ENCODE results near the gene ITLN1.

Gene ITLN1

DNA sequence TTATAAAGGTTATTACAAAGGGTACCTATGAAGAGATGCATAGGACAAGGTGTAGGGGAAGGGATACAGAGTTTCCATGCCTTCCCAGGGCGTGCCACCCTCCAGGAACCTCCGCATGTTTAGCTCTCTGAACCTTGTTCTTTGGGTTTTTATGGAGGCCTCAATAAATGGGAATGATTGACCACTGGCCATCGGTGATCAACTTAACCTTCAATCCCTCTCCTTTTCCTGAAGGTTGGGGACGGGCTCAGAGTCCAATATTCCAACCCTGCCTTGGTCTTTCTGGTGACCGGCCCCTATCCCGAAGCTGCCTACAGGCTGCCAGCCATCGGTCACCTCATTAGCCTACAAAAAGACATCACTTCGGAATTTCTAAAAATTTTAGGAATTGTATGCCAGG, 34.0 kb downstream of the ITLN1 start:
- TF ChIP-seq, protein P1, sequence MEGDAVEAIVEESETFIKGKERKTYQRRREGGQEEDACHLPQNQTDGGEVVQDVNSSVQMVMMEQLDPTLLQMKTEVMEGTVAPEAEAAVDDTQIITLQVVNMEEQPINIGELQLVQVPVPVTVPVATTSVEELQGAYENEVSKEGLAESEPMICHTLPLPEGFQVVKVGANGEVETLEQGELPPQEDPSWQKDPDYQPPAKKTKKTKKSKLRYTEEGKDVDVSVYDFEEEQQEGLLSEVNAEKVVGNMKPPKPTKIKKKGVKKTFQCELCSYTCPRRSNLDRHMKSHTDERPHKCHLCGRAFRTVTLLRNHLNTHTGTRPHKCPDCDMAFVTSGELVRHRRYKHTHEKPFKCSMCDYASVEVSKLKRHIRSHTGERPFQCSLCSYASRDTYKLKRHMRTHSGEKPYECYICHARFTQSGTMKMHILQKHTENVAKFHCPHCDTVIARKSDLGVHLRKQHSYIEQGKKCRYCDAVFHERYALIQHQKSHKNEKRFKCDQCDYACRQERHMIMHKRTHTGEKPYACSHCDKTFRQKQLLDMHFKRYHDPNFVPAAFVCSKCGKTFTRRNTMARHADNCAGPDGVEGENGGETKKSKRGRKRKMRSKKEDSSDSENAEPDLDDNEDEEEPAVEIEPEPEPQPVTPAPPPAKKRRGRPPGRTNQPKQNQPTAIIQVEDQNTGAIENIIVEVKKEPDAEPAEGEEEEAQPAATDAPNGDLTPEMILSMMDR (conservative IDR thresholded peaks at IDR 0.05): no peak
- no peak for TF ChIP-seq ZFX (IDR thresholded peaks at IDR 0.05)
- no peak overlapping the region for H3K27ac ChIP-seq

DNA sequence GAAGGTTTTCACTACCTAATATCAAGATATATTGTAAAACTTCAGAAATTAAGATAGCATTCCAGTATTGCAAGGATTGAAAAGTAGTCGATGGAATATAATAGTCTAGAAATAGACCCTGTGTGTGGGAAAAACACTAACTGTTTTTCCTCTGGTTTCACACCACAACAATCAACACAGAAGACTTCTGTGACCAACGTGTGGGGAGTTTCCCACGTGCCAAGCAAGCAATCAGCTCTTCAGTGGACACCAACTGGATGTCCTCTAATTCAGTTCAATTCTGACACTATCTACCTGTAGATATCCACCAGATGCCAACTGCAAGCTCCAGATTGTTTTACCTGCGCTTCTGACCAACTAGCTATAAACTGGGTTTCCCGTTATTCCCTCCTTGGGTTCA, 34.4 kb downstream of the ITLN1 start:
- TF ChIP-seq, protein P1 (conservative IDR thresholded peaks at IDR 0.05): no peak
- TF ChIP-seq ZFX (IDR thresholded peaks at IDR 0.05): no peak
- H3K27ac ChIP-seq: no peak overlapping the region

DNA sequence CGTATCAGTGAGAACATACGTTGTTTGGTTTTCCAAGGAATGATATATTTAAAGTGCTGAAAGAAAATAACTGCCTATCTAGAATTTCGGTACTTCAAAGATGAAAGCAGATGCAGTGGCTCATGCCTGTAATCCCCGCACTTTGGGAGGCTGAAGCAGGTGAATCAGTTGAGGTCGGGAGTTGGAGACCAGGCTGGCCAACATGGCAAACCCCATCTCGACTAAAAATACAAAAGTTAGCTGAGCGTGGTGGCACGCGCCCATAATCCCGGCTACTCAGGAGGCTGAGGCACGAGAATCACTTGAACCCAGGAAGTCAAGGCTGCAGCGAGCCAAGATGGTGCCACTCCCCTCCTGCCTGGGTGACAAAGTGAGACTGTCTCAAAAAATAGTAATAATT, 38.7 kb downstream of the ITLN1 start:
- TF ChIP-seq ZFX (IDR thresholded peaks at IDR 0.05): no peak
- TF ChIP-seq, protein P1 (conservative IDR thresholded peaks at IDR 0.05): no peak
- H3K27ac ChIP-seq: no peak overlapping the region

DNA sequence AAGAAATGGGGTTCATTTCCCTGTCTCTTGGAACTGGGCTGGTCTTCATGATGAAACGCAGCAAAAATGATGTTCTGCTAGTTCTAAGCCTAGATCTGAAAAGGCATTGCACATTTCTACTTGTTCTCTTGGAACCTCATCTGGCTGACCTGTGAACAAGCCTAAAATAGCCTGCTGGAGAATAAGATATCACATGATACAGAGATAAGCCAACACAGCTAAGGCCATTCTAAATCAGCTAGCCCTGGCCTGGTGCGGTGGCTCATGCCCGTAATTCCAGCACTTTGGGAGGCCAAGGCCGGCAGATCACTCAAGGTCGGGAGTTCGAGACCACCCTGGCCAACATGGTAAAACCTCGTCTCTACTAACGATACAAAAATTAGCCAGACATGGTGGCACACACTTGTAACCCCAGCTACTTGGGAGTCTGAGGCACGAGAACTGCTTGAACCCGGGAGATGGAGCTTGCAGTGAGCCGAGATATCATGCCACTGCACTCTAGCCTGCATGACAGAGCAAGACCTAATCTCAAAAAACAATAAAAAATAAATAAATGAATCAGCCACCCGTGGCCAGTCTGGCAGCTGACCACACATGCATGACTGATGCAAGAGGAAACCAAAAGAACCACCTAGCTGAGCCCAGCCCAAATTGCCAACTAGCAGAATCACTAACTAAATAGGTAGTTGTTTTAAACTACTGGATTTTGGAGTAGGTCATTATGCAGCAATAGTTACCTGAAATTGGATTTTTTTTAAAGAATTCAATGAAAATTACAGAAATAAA, 40.3 kb downstream of the ITLN1 start:
- no peak for TF ChIP-seq ZFX (IDR thresholded peaks at IDR 0.05)
- TF ChIP-seq, protein P1 (conservative IDR thresholded peaks at IDR 0.05): no peak
- H3K27ac ChIP-seq: no peak overlapping the region

DNA sequence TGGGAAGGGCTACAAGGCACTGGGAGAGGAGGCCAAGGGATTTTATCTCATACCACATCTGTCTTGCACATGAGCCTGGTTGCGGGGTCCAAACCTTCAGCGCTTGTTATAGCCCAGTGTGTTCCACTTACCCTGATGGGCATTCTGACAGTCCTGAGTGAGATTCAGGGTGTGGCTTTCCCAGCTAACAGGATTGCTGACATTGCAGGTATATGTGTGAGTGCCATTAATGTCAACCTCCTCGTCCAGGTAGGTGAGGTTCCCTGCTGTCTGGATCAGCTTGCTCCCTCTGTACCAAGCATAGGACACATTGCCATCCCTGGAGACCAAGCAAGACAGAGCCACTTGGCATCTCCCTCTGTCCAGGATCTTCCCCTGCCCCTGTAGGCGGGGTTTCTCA, 43.9 kb downstream of the ITLN1 start:
- no peak for TF ChIP-seq ZFX (IDR thresholded peaks at IDR 0.05)
- TF ChIP-seq, protein P1 (conservative IDR thresholded peaks at IDR 0.05): no peak
- no peak overlapping the region for H3K27ac ChIP-seq

DNA sequence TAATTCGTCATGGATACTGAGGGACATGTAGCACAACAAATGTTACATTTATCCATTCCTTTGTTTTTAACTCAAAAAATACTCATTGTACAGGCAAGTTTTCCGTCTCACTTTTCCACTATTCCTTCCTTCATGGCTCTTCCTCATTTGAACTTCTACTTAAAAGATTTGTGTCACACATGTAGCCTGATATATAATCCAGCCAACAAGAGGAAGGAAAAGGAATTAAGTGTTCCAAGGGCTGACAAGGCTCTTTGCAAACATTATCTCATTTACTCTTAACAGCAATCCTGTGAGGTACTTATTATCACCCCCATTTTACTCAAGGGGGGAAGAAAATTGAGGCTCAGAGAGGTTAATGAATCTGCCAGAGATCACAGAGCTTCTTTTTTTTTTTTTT, 45.2 kb downstream of the ITLN1 start:
- TF ChIP-seq ZFX (IDR thresholded peaks at IDR 0.05): no peak
- TF ChIP-seq, protein P1 (conservative IDR thresholded peaks at IDR 0.05): no peak
- no peak overlapping the region for H3K27ac ChIP-seq

DNA sequence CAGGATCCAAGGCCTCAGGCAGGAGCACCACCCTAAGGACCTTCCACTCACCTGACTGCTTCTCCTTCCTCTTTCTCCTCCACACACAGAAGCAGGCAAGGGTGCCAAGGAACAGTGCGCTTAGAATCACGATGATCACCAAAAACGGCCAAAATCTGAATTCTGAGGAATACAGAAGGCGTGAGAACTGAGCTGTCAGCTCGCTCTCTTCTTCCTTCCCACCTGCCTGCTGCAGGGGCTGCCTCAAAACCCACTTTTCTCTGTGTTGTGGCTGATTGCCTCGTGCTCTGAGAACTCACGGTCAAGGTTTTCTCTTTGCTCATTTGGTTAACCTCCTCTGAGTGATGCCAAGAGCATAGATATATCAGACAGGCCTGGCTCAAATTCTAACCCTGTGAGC, 46.1 kb downstream of the ITLN1 start:
- no peak for TF ChIP-seq ZFX (IDR thresholded peaks at IDR 0.05)
- TF ChIP-seq, protein P1 (conservative IDR thresholded peaks at IDR 0.05): no peak
- no peak overlapping the region for H3K27ac ChIP-seq

Measured in C4-2B (cell line).